ENCODE measurements around the gene DDX3Y.

Gene DDX3Y

DNA sequence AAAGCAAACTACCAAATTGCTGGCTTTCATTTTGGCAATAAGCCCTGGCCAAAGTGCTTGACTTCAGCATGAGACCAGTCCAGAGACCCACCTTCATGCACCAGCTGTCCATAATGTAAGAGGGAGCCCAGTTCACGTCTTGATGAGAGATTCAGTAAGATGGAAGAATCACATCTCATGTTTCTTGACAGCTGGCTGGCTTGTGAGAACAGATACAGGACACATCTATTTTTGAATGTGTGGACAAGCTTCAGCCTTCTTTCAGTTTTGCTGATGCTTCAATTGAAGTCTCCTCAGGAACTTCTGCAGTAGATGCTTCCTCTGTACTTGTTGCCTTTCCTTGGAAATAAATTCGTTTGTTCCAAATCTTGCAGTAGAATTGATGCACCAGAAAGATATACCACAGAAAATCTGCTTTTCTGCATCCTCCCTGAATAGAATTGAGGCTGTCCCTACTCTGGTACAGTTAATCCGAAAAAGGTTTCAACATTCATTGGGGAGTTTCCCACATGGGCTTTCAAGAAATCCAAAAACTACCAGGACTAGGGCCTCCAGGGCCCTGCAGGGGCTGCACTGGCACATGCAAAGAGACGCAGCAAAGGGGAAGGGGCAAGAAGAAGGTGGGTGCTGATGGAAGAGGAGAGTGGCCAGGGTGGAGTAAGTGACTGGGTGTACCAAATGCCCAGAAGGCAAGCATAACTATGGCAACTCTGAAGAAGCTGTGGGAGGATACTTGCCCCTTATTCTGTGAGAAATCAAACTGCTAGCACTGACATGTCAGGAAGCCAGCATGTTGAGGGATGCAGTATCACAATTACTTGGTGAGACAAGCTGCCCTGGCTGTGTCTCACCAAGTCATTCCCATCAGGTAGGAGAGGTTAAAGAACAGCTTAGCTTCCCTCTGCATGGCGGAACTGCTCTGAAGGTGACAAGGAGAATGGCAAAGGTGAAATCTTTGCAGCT, 37.3 kb downstream of the DDX3Y start:
- TF ChIP-seq ZNF274 (IDR thresholded peaks at IDR 0.05; ENCODE audit: low read length), result no peak
- no peak for TF ChIP-seq ZNF274 (tag by site-specific recombination; IDR thresholded peaks at IDR 0.05; ENCODE audit: borderline replicate concordance)
- no peak for TF ChIP-seq ZNF561 (tag by site-specific recombination; IDR thresholded peaks at IDR 0.05; ENCODE audit: borderline replicate concordance)
- TF ChIP-seq ZBTB8A (tag by site-specific recombination; IDR thresholded peaks at IDR 0.05), result no peak
- Histone ChIP-seq H3K27ac (ENCODE audit: extremely low read depth, low read depth, low read length) (no peak overlapping the region), H3K36me3 (ENCODE audit: control insufficient read depth in 2 of 2, insufficient read depth in 1 of 2, low read length in 2 of 2) (no peaks in the 10 kb centered on the region), H3K9me3 (ENCODE audit: control insufficient read depth, insufficient read depth, low read depth, low read length) (no peaks in the 10 kb centered on the region), H3K4me3 (ENCODE audit: low read depth, low read length) (no peak overlapping the region), H3K4me1 (ENCODE audit: control insufficient read depth, insufficient read depth, low read length) (no peaks in the 10 kb centered on the region)
- CTCF ChIA-PET, result no interaction called here
- POLR2A ChIA-PET, result no interaction called here
